AG09309 (cell line): ENCODE measurements around the gene NPFF.

Experiments
- DNase-seq: peaks from one replicate; pipeline ENCODE4 v3.0.0-alpha.2; 2010; ENCODE audit warnings: low read depth
- H3K4me3 ChIP-seq: 2 replicates; pipeline ENCODE4 v1.5.1; 2011; ENCODE audit warnings: mild to moderate bottlenecking, low read depth, low read length, moderate library complexity; ENCODE audit not compliant: control insufficient read depth
- CTCF ChIP-seq: IDR thresholded peaks from 2 replicates; pipeline ENCODE4 v1.5.1; 2011; ENCODE audit warnings: mild to moderate bottlenecking, low read depth, low read length, inconsistent platforms; ENCODE audit not compliant: insufficient read depth, control insufficient read depth; ENCODE audit errors: missing control alignments

The NPFF gene

DNA sequence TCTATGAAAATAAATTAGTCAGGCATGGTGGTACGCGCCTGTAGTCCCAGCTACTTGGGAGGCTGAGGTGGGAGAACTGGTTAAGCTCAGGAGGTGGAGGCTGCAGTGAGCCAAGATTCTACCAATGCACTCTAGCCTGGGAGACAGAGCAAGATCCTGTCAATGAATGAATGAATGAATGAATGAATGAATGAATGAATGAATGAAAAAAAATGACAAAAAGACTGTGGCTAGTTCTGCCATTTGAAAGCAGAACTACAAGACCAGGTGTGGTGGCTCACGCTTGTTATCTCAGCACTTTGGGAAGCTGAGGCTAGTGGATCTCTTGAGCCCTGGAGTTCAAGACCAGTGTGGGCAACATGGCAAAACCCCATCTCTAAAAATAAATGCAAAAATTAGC is 32.2 kb upstream of the NPFF start:
- no peak for DNase-seq
- H3K4me3 ChIP-seq: no peak overlapping the region
- TF ChIP-seq CTCF: no peak

DNA sequence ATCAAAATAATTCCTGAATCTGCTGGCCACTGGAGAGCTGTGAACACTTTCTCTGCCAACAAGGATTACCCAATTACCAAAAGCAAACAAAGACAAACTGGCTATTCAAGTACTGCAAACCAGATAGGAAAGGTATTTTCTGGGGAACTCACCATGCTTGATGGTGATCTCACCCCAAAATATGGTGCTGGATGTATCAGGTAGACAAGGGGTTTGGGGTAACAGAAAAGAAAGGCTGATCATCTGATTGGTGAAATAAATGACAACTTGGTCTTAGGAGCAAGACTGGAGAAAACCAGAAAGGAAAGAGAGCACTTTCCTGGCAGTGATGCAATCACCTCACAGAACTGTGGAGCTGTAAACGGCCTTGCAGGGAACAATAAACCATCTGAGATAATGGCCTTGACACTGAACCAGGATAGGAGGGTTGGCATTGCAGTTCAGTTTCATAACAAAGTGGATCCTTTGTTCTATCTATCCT is 31.0 kb upstream of the NPFF start:
- no peak overlapping the region for H3K4me3 ChIP-seq
- DNase-seq: peak; percentile 84

DNA sequence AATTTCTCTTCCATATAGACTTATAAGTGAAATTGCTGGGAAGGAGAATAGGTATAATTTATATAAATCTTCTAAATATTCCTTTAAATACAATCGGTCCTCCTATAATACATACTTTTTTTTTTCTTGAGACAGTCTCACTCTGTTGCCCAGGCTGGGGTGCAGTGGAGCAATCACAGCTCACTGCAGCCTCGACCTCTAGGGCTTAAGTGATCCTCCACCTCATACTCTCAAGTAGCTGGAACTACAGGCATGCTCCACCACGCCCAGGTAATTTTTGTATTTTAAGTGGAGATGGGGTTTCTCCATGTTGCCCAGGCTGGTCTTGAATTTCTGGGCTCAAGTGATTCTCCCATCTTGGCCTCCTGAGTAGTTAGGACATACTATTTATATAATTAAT is 29.7 kb upstream of the NPFF start:
- no peak overlapping the region for H3K4me3 ChIP-seq
- DNase-seq: no peak
- TF ChIP-seq CTCF: no peak

More for the DNA sequence above, 31.0 kb upstream of the NPFF start:
- TF ChIP-seq CTCF: no peak

- no peak for DNase-seq
- no peak overlapping the region for H3K4me3 ChIP-seq
- no peak for TF ChIP-seq CTCF
These were observed 26.2 kb upstream of the NPFF start for GRCh38 chr12:53533471-53533870.

- TF ChIP-seq CTCF: no peak
- no peak overlapping the region for H3K4me3 ChIP-seq
- DNase-seq: no peak
These were observed 25.5 kb upstream of the NPFF start for GRCh38 chr12:53532524-53533445.

- no peak overlapping the region for H3K4me3 ChIP-seq
- DNase-seq: no peak
- TF ChIP-seq CTCF: no peak
These were observed 24.7 kb upstream of the NPFF start for GRCh38 chr12:53532021-53532420.
